GM19023 (cell line): ENCODE data around the gene SEMA4D.

Source experiments
- ATAC-seq: cut with Tn5 transposase; IDR thresholded peaks from one replicate; pipeline ENCODE4 v1.9.1; 2021; ENCODE audit warnings: mild to moderate bottlenecking, moderate library complexity; ENCODE audit not compliant: unreplicated experiment

Gene SEMA4D

GRCh38 chr9:89434636-89435035 is 63.3 kb downstream of the SEMA4D start:
- no peak for ATAC-seq

DNA sequence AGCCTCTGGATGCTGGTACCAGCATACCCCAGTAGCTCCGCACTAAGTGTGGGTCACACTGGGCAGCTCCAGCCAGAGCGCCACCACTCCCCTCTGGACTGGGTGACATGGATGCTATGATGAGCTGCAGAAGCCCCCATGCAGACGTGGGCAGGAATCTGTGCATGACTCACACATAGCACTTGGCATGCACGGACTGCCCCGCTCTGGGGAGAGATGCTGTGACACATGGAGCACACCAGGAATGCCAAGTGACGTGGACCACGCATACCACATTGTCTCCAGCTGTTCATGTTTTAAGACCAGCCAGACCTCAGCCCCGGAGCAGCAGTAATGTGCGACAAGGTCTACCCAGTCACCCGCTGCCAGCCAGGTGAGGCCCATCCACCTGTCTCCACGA is 64.1 kb downstream of the SEMA4D start:
- no peak for ATAC-seq

DNA sequence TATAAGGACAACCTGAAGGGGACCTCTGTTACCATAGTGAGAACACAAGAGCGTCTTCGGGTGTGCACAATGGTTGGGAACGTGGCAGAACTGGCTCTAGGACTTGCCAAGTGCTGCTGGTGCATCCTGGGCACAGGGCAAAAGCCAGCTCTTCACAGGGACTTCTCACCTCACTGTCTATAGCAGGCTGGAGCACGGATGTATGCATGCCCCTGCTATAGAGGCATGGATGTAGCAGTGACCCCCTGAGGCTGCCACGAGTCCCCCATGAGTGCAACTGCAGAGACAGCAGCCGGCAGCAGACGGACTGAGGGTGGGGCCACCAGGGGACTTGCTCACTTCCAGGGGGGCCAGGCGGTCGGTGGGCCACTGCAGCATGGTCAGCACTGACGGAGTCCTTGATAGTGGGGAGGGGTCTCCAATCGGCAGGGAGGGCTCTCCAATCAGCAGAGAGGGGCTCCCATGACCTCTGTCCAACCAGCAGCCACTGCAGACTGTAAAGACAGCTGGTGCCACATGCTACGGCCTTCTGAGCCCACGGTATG is 64.9 kb downstream of the SEMA4D start:
- ATAC-seq = no peak

- no peak for ATAC-seq
These were observed 65.8 kb downstream of the SEMA4D start for GRCh38 chr9:89431930-89432725.

- no peak for ATAC-seq
These were observed 66.9 kb downstream of the SEMA4D start for GRCh38 chr9:89430995-89431394.

- no peak for ATAC-seq
These were observed 68.7 kb downstream of the SEMA4D start for GRCh38 chr9:89428901-89429890.

GRCh38 chr9:89428222-89428761 is 69.6 kb downstream of the SEMA4D start:
- ATAC-seq = no peak

DNA sequence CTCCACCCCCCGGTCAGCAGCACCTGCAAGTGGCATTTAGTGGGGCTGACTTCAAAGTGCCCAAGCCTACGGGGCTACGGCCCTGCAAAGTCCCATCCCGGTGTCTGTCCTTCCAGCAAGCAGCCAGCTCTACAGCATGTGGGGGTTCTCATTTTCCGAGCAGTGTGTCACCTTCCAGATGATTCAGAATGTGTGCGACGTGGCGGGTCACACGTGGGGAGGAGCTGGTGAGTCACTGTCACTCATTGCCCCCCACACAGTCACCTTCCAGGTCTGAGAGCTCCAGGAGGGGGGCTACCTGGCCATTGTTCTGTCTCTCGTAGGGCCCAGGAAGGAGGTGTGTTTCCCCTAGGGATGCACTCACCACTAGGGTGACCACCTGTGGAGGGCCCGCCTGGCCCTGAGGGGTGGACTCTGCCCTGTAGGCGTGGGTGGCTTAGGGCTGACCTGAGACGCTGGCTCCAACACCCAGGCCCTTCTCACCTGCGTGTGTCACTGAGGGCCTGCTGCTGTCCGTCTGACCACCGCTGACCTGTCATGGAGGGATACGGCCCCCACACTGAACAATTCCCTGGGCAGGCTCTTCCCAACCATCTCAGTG is 70.2 kb downstream of the SEMA4D start:
- no peak for ATAC-seq

GRCh38 chr9:89426384-89426961 is 71.4 kb downstream of the SEMA4D start:
- peak; percentile 73 for ATAC-seq

DNA sequence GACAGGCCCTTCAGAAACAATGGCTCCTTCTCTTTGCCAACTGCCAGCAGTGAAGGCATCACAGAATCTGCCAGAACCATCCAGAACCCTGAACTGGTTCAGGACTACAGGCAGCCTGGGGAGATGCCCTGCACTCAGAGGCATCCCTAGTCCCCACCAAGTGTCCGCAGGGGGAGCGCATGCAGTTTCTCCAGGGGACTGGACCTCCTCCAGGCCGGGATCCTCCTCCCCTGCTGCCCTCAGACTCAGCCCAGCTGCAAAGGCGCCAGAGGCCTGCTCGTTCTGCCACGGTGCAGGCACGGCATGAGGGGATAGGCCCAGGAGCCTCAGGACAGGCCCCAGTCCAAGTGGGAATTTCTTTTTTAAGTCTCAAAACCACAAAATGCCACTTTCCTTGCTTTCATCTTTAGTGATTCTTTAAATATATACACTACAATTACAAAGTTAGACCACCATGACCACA is 72.0 kb downstream of the SEMA4D start:
- ATAC-seq = peak; percentile 8

GRCh38 chr9:89425024-89425805 is 72.7 kb downstream of the SEMA4D start:
- ATAC-seq = no peak

- no peak for ATAC-seq
These were observed 75.5 kb downstream of the SEMA4D start for GRCh38 chr9:89422151-89422975.

GRCh38 chr9:89421595-89421994 is 76.3 kb downstream of the SEMA4D start:
- ATAC-seq = no peak

GRCh38 chr9:89420397-89421178 is 77.3 kb downstream of the SEMA4D start:
- no peak for ATAC-seq

- ATAC-seq = no peak
These were observed 77.9 kb downstream of the SEMA4D start for GRCh38 chr9:89419978-89420394.

DNA sequence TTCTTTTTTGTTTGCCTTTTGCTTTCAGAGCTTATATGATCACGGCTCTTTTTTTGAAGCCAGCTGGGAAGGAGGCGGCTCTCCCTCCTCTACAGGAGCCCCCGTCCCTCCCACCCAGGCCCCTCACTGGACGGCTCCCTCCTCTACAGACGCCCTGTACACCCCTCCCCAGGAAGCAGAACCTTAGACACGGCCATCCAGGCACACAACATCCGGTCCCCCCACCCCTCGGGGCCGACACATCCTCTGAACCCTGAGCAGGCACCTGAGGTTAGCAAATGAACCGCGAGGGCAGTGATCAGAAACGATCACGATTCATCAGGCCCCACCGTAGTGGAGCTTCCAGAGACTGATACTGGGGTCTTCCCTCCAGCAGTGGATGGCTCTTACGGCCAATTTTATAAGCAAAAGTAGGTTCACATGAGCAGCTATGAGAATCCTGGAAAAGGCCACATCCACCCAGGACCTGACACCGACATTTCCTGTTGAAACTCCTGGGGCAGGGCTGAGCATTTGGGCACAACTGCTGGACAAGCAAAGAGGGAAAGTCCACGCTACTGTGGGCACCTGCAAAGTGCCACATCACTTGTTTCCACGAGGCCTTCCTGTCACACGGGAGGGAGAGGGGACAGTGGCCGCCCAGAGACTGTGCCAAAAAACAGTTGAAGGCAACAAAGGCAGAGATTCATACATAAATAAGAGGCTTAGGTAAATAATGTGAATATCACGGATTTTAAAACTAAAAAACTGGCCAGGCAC is 78.9 kb downstream of the SEMA4D start:
- ATAC-seq = peak; percentile 61

GRCh38 chr9:89418474-89418845 is 79.5 kb downstream of the SEMA4D start:
- ATAC-seq = no peak
